ENCODE data around the gene TCF7L2.

DNA sequence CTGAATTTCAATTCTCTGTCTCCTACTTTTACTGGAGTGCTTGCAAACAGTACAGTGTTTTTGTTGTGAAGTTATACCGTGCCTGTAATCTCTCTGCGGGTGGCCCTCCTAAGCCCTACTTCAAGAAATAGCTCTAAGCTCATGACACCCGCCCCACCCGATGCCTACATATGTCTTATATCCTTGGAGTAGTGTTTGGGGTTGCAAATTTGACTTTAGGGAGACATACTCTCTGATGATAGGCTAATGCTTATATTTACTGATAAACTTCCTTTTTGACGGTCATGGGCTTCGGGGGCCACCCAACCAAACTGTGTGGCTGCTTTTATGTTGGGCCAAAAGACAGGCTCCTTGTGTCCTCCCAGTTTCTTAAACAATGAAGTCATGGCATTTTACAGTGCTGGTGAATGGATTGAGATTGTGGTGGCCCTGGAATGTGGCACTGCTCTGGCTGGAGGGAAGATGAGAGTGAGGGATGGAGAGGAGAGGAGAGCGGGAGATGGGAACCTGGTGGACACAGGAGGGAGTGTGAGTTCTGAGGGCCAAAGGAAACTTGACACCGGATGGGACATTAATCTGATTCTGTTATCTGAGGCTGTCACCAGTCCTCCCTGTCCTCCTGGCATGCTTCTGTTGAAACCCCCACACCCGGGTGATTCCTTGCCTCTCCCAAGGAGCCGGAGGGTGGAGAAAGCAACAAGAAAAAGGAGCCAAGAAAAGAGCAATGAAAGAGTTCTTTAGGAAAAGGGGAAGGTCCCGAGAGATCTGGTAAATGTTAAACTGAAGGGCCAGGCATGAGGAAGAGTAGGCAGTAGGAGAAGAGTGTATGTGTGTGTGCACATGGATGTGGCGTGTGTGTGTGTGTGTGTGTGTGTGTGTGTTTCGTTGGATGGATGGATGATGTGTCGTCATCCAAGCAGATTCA lies 113.3 kb downstream of the TCF7L2 start:
- TF ChIP-seq EZH2 (IDR thresholded peaks at IDR 0.05; ENCODE audit: borderline replicate concordance, low read length) (no peak), CTCF (IDR thresholded peaks at IDR 0.05; ENCODE audit: low read length) (no peak)
